Measurements from ENCODE around the gene ARHGEF7.

The ARHGEF7 gene

GRCh38 chr13:111171629-111172028 is 56.5 kb downstream of the ARHGEF7 start:
- TF ChIP-seq, protein P1, sequence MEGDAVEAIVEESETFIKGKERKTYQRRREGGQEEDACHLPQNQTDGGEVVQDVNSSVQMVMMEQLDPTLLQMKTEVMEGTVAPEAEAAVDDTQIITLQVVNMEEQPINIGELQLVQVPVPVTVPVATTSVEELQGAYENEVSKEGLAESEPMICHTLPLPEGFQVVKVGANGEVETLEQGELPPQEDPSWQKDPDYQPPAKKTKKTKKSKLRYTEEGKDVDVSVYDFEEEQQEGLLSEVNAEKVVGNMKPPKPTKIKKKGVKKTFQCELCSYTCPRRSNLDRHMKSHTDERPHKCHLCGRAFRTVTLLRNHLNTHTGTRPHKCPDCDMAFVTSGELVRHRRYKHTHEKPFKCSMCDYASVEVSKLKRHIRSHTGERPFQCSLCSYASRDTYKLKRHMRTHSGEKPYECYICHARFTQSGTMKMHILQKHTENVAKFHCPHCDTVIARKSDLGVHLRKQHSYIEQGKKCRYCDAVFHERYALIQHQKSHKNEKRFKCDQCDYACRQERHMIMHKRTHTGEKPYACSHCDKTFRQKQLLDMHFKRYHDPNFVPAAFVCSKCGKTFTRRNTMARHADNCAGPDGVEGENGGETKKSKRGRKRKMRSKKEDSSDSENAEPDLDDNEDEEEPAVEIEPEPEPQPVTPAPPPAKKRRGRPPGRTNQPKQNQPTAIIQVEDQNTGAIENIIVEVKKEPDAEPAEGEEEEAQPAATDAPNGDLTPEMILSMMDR (IDR thresholded peaks at IDR 0.05; ENCODE audit: extremely low read depth, missing control alignments): no peak
- no peak for DNase-seq (ENCODE audit: low spot score)

DNA sequence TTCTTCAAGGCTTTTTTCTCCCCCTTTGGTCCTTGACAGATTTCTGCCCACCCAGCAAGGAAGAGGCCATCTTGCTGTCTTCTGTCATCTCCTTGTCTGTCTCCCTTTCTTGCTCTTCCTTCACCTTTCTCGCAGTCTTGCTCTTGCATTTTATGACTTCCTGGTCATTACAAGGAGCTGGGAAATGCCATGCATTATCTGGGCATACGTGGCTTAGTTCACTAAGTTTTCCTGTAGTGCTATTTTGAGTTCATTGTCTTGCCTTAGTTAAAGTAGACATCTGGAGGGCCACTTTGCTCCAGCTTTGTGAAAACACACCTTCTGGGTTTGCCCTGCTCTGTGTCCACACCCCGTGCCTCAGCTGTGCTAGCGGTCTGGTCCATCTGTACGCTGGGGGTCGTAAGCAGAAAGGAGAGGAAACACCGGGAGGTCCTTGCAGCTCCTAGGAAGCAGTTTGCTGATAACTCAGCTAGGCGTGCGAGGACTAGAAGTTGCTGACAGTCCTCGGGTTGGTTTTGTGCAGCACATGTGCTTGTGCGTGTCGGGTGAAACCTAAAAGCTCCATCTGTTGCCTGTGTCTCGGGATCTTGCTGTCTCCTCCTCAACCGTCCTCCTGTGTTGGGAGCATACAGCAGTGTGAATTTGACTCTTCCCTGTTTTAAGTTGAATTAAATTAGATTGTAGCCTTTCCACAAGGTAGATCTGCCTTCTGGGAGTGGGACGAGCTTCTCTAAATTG is 59.4 kb downstream of the ARHGEF7 start:
- TF ChIP-seq, protein P1 (IDR thresholded peaks at IDR 0.05; ENCODE audit: extremely low read depth, missing control alignments): no peak
- no peak for DNase-seq (ENCODE audit: low spot score)

DNA sequence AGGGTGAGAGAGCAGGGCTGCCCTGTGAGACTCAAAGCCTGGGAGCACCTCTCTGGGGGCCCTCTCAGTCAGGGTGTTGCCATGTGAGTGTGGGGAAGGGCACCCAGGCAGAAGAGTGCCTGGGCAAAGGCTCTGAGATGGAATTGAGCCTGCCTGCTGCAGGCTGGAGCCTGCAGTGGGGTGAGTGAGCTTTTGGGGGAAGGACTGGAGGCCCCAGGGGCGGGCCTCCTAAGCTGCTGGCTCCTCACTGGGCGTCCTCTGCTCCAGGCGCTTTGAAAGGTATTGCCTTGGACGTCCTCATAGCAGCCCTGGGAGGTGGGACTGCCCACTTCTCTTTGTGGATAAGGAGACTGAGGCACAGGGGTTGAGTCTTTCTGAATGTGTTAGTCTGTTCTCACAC is 60.3 kb downstream of the ARHGEF7 start:
- TF ChIP-seq, protein P1 (IDR thresholded peaks at IDR 0.05; ENCODE audit: extremely low read depth, missing control alignments): no peak
- DNase-seq (ENCODE audit: low spot score): no peak

- TF ChIP-seq, protein P1 (IDR thresholded peaks at IDR 0.05; ENCODE audit: extremely low read depth, missing control alignments): no peak
- DNase-seq (ENCODE audit: low spot score): no peak
These were observed 60.8 kb downstream of the ARHGEF7 start for GRCh38 chr13:111175935-111176334.

- no peak for DNase-seq (ENCODE audit: low spot score)
- TF ChIP-seq, protein P1 (IDR thresholded peaks at IDR 0.05; ENCODE audit: extremely low read depth, missing control alignments): no peak
These were observed 61.3 kb downstream of the ARHGEF7 start for GRCh38 chr13:111176421-111176820.

GRCh38 chr13:111177081-111177711 is 62.1 kb downstream of the ARHGEF7 start:
- no peak for DNase-seq (ENCODE audit: low spot score)
- TF ChIP-seq, protein P1 (IDR thresholded peaks at IDR 0.05; ENCODE audit: extremely low read depth, missing control alignments): no peak

DNA sequence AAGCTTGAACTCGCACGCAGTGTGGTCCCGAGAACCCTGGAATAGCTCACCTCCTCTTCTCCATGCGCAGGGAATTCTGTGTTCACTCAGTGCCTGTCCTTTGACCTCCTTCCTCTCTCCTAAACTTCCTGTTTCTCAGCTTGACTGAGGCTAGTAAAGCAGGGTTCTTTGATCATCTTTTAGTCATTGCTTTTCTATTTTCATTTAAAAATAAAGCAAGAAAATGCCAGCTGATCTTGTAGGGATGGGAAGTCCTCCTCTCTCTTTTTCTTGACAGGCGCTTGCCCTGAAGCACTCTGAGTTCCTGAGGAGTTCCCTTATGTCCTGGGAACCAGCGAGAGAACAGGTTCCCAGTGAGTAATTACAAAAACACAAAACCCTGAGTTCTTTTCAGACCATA is 62.8 kb downstream of the ARHGEF7 start:
- TF ChIP-seq, protein P1 (IDR thresholded peaks at IDR 0.05; ENCODE audit: extremely low read depth, missing control alignments): no peak
- no peak for DNase-seq (ENCODE audit: low spot score)
